Endothelial cell of umbilical vein (primary cell): ENCODE results near the gene ZNF423.

Experiments used
- EZH2 ChIP-seq: IDR thresholded peaks from 2 replicates; pipeline ENCODE4 v1.6.1; 2012; ENCODE audit warnings: borderline replicate concordance, low read depth, mild to moderate bottlenecking, moderate library complexity, low read length, inconsistent platforms; ENCODE audit not compliant: severe bottlenecking
- GATA2 ChIP-seq: IDR thresholded peaks from 2 replicates; pipeline ENCODE4 v1.7.0; 2011; ENCODE audit warnings: low read depth, mild to moderate bottlenecking, moderate library complexity, mixed read lengths, low read length; ENCODE audit not compliant: insufficient read length, insufficient read depth
- JUN ChIP-seq: IDR thresholded peaks from 2 replicates; pipeline ENCODE4 v1.6.1; 2011; ENCODE audit warnings: borderline replicate concordance, low read depth; ENCODE audit not compliant: insufficient read length, insufficient read depth
- MYC ChIP-seq: IDR thresholded peaks from one replicate; pipeline ENCODE4 v1.6.1; 2011; ENCODE audit warnings: mild to moderate bottlenecking, low read depth, low read length
- POLR2A ChIP-seq: IDR thresholded peaks from 2 replicates; pipeline ENCODE4 v1.6.1; 2012; ENCODE audit warnings: low read depth, mild to moderate bottlenecking, control low read depth, low read length
- POLR2AphosphoS5 ChIP-seq: IDR thresholded peaks from 2 replicates; pipeline ENCODE4 v1.6.1; 2012; ENCODE audit warnings: low read depth, mild to moderate bottlenecking, control low read depth, low read length, moderate library complexity; ENCODE audit not compliant: insufficient read depth
- TF ChIP-seq, protein P1 (sequence below), 2 donors: IDR thresholded peaks; 1 replicate in 1 of 2; 2 replicates in 1 of 2; pipeline ENCODE4 v1.5.1; 2011; ENCODE audit warnings: low read length in 2 of 2, mild to moderate bottlenecking in 2 of 2, moderate library complexity in 2 of 2, control low read depth in 1 of 2, inconsistent platforms in 1 of 2, low read depth in 1 of 2; ENCODE audit not compliant: insufficient read depth in 1 of 2; ENCODE audit errors: extremely low read depth in 1 of 2
- TF ChIP-seq, protein P2 (sequence below): IDR thresholded peaks from 2 replicates; pipeline ENCODE4 v1.6.1; 2011; ENCODE audit not compliant: insufficient read depth, insufficient read length

DNA sequence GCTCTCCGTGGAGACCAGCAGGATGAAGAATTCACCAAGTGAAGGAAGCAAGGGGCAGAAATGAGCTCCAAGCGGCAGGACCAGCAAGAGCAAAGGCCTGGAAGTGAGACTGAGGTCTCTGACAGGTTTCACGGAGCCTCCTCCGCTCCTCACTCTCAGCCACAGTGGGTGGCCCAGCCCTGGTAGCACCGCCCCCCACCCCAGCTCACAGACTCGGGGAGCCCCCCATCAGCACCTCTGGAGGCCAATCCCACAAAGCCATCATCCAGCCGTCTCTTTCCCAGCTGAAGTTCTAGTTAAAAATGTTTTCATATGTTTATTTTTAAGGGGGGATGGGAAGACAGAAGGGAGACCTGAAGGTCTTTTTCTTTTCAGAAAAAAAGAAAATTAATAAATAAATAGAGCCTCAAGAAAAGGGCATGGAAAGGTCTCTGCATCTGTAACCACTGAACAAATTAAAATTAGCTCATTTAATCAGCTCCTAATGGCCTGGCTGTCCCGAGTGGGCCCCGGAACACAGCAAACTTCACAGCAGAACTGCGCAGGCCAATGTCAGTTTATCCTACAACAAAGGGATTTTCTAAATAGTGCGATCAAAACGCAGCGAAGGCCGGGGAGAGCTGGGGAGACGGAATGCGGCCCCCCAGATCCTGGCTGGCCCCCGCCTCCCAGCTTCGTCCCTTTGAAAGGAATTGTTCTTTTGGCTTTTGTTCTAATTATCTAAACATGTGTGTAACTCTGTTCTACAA lies 190.3 kb downstream of the ZNF423 start:
- TF ChIP-seq, protein P1, sequence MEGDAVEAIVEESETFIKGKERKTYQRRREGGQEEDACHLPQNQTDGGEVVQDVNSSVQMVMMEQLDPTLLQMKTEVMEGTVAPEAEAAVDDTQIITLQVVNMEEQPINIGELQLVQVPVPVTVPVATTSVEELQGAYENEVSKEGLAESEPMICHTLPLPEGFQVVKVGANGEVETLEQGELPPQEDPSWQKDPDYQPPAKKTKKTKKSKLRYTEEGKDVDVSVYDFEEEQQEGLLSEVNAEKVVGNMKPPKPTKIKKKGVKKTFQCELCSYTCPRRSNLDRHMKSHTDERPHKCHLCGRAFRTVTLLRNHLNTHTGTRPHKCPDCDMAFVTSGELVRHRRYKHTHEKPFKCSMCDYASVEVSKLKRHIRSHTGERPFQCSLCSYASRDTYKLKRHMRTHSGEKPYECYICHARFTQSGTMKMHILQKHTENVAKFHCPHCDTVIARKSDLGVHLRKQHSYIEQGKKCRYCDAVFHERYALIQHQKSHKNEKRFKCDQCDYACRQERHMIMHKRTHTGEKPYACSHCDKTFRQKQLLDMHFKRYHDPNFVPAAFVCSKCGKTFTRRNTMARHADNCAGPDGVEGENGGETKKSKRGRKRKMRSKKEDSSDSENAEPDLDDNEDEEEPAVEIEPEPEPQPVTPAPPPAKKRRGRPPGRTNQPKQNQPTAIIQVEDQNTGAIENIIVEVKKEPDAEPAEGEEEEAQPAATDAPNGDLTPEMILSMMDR (IDR thresholded peaks at IDR 0.05; ENCODE audit: extremely low read depth in 1 of 2, insufficient read depth in 1 of 2, low read depth in 1 of 2, low read length in 2 of 2), result no peak
- TF ChIP-seq JUN (no peak), EZH2 (no peak), POLR2AphosphoS5 (no peak), POLR2A (no peak), MYC (no peak), GATA2 (no peak)
- TF ChIP-seq, protein P2, sequence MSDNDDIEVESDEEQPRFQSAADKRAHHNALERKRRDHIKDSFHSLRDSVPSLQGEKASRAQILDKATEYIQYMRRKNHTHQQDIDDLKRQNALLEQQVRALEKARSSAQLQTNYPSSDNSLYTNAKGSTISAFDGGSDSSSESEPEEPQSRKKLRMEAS, result no peak
